Coronary artery (tissue), 2 donors: ENCODE measurements around the gene VAV2.
"Not testable (repeated sequence)": the region's sequence is repeated elsewhere in the genome, so short reads cannot be mapped to it uniquely, and the experiment has no call there.

Source experiments
- DNase-seq: peaks from one replicate; pipeline ENCODE4 v3.0.0-alpha.2; 2017; ENCODE audit warnings: low spot score
- H3K27ac ChIP-seq, 2 donors: fragments of 200-600 bp; sonication (generic); one replicate each; pipeline ENCODE4 v1.5.1; 2016 to 2019
- H3K4me3 ChIP-seq: fragments of 200-600 bp; sonication (generic); 2 replicates; pipeline ENCODE4 v1.5.1; 2016; ENCODE audit warnings: mild to moderate bottlenecking, moderate library complexity
- TF ChIP-seq, protein P1 (sequence below): fragments of 200-600 bp; sonication (generic); IDR thresholded peaks from one replicate; pipeline ENCODE4 v1.5.1; 2019; ENCODE audit warnings: antibody characterized with exemption

Gene VAV2

DNA sequence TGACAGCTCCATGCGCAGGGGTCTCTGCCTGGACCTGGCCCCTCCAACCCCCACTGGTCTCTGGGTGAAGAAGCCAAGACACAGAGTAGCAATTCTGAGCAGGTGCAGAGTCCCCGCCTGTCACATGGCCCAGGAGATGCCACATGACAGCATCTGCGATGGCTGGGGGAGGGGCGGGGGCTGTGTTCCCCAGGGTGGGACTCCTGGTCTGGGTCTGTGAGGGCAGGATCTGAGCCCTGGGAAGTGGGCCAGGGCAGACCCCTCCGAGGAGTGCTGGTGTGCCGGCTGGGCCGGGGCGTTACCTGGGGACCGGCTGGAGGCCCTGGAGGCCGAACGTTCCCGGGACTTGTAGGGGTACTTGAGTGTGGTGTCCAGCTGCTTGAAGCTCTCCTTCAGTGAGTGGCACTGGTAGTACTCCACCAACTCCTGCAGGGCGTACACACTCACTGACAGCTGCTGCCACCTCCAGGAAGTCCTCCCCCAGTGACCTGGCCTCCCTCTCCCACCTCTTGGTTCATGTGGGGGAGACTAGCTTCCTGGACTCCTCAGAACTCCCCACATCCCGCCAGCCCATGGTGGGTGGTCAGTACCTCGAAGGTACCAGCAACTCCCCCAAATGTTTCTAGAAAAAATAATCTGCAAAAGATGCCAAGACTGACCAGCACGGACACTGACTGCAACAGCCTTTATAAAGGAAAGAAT lies 221.9 kb downstream of the VAV2 start:
- TF ChIP-seq, protein P1, sequence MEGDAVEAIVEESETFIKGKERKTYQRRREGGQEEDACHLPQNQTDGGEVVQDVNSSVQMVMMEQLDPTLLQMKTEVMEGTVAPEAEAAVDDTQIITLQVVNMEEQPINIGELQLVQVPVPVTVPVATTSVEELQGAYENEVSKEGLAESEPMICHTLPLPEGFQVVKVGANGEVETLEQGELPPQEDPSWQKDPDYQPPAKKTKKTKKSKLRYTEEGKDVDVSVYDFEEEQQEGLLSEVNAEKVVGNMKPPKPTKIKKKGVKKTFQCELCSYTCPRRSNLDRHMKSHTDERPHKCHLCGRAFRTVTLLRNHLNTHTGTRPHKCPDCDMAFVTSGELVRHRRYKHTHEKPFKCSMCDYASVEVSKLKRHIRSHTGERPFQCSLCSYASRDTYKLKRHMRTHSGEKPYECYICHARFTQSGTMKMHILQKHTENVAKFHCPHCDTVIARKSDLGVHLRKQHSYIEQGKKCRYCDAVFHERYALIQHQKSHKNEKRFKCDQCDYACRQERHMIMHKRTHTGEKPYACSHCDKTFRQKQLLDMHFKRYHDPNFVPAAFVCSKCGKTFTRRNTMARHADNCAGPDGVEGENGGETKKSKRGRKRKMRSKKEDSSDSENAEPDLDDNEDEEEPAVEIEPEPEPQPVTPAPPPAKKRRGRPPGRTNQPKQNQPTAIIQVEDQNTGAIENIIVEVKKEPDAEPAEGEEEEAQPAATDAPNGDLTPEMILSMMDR = no peak
- Histone ChIP-seq H3K4me3 (no peak overlapping the region), H3K27ac (no peak overlapping the region)
- DNase-seq = peak; percentile 68

DNA sequence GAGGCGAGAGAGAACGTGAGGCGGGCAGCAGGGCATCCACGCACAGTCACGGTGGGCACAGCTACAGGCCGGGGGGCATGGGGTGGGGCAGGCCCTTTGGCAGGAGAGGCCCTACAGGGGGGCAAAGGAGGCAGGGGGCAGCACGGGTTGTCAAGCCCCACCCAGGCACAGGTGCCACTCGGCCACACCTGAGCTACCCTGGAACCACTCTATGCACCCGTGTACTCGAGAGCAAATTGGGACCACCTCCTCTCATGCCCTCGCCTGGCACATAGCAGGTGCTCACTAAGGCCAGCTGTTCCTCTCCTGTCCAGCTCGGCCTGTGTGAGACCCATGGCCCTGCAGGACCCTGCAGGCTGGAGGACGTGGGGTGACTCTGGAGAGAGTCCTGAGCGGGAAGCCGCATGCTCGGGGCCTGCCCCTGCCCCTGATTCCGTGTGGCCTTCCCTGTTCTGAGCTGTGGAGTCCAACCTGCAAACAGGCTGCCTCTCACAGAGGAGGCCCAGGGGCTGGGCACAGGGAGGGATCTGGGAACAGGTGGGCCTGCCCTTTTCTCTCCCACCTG lies 222.5 kb downstream of the VAV2 start:
- Histone ChIP-seq H3K27ac (no peak overlapping the region), H3K4me3 (no peak overlapping the region)
- TF ChIP-seq, protein P1 = no peak
- peak; percentile 43 for DNase-seq

DNA sequence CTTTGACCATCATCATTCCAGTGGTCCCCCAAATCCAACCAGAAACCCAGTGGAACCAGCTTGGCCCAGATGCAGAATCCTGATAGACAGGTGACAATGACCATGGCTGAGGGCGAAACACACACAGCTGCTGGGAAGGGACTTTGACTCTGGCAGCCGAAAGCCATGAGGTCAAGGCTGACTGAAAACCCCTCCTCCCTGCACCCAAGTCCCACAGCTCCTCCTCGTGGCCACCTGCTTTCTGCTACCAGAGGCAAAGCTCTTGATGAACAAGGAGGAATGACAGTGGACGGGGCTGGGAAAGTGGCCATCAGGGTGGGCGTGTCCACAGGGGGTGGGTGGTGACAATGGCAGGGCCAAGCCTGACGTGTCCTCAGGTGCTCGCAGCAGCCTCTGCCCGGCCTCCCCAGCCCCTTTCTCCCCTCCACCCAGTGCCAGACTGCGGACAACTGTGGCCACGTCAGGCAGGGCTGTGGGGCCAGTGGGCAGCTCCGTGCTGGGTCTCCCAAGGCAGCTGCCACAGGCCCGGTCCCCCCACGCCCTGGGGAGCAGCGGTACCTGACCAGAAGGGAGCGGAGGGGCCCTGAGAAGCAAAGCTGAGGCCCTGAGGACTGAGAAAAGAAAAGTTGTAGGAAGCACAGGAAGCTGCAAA lies 223.1 kb downstream of the VAV2 start:
- Histone ChIP-seq H3K27ac (no peak overlapping the region), H3K4me3 (no peak overlapping the region)
- peak; percentile 66 for DNase-seq
- TF ChIP-seq, protein P1 = no peak

DNA sequence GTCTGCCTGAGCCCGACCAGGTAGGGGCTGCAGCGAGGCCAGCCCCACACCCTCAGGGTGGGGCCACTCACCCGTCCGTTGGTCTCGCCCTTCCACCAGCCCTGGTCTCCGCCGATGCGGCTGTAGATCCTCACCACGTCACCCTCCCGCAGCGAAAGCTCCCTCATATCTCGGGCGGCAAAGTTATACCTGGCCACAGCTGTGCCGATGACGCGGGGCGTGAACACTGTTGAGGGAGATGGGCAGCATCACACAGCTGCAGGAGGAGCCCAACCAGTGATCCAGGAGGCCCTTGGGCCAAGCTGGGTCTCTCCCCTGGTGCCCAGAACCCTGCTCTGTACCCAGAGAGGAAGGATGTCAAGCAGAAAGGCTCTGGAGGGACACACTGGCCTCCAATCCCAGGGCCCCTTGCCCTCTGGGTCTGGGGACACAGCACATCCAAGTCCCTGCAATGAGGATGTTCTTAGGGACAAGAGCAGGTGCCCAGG lies 223.7 kb downstream of the VAV2 start:
- DNase-seq = peak; percentile 54
- TF ChIP-seq, protein P1 = no peak
- H3K27ac ChIP-seq = no peak overlapping the region
- H3K4me3 ChIP-seq = no peak overlapping the region

DNA sequence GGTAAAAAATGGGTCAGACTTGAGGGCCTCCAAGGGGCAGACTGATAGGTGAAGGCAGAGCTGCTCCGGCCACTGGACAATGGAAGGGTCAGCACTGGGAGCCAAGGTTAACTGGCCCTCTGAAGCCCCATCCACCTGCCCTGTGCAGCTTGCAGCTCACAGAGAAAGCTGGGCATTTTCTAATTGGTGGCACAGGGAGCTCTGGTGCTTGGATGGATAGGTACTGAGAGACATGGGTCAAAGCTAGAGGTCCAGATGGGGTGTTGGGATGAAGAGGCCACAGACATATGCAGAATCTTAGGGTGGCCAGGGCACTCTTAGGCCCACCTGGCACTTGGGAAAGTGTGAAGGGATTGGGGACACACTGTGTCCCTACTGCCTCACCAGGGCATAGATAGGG lies 224.5 kb downstream of the VAV2 start:
- peak; percentile 46 for DNase-seq
- Histone ChIP-seq H3K27ac (no peak overlapping the region), H3K4me3 (no peak overlapping the region)
- TF ChIP-seq, protein P1 = no peak

DNA sequence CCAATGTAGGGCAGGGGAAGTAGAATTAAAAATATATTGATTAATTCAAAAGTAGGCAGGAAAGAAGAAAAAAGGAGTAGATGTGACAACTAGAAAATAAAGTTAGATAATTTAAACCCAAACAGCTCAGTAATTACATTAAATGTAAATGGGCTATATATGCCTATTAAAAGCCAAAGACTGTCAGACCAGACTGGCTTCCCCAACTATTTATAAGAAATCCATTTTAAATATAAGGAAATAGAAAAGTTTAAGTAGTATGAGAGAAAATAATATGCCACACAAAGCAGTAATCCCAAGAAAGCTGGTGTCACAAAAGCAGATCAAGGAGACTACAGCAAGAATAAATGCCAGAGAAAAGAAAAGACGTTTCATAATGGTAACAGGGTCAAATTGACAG lies 225.1 kb downstream of the VAV2 start:
- no peak overlapping the region for H3K27ac ChIP-seq
- TF ChIP-seq, protein P1 = no peak
- no peak overlapping the region for H3K4me3 ChIP-seq
- DNase-seq = no peak

DNA sequence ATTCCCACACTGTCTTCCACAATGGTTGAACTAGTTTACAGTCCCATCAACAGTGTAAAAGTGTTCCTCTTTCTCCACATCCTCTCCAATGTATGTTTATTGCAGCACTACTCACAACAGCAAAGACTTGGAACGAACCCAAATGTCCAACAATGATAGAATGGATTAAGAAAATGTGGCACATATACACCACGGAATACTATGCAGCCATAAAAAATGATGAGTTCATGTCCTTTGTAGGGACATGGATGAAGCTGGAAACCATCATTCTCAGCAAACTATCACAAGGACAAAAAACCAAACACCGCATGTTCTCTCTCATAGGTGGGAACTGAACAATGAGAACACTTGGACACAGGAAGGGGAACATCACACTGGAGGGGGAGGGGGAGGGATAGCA lies 225.9 kb downstream of the VAV2 start:
- H3K4me3 ChIP-seq, H3K27ac ChIP-seq, DNase-seq: not testable (repeated sequence)
